GM21526 (cell line): ENCODE results near the gene GJB5.

Experiments
- ATAC-seq: cut with Tn5 transposase; IDR thresholded peaks from one replicate; pipeline ENCODE4 v1.9.1; 2021; ENCODE audit warnings: moderate library complexity; ENCODE audit not compliant: unreplicated experiment, low FRiP score

The GJB5 gene

GRCh38 chr1:34792868-34793727, 38.3 kb downstream of the GJB5 start, which contains the start of gene GJA4:
Gene GJA4 (plus strand): TSS chr1:34792999. CDS start chr1:34794214, 1,215 bp downstream.
- no peak for ATAC-seq

- no peak for ATAC-seq
Observed at GRCh38 chr1:34794001-34794789, 39.3 kb downstream of the GJB5 start.

GRCh38 chr1:34794790-34795180, 39.9 kb downstream of the GJB5 start:
- ATAC-seq = no peak

GRCh38 chr1:34795916-34796315, 41.1 kb downstream of the GJB5 start:
- ATAC-seq = no peak

GRCh38 chr1:34796990-34797389, 42.1 kb downstream of the GJB5 start:
- ATAC-seq = no peak

- no peak for ATAC-seq
Observed at GRCh38 chr1:34800214-34800613, 45.4 kb downstream of the GJB5 start.

GRCh38 chr1:34803770-34804169, 48.9 kb downstream of the GJB5 start:
- ATAC-seq = no peak

- ATAC-seq = no peak
Observed at GRCh38 chr1:34806396-34806795, 51.5 kb downstream of the GJB5 start.
